Osteocyte (in vitro differentiated cells): Measurements from ENCODE around the gene PIP4K2C. TPM values are rescaled to one million over a fixed set of nuclear protein-coding genes. Genes with fewer than 3 reads are reported as not detected.

Experiments
- DNase-seq: peaks from one replicate; pipeline ENCODE4 v3.0.0; 2021; ENCODE audit warnings: mixed read lengths; ENCODE audit not compliant: unreplicated experiment; ENCODE audit errors: extremely low spot score
- H3K27ac Mint-ChIP-seq: one replicate; pipeline ENCODE4 v1.8.0; 2021; ENCODE audit warnings: mild to moderate bottlenecking, mixed read lengths; ENCODE audit not compliant: unreplicated experiment
- H3K27me3 Mint-ChIP-seq: one replicate; pipeline ENCODE4 v1.8.0; 2021; ENCODE audit warnings: mixed read lengths; ENCODE audit not compliant: unreplicated experiment
- H3K36me3 Mint-ChIP-seq: one replicate; pipeline ENCODE4 v1.8.0; 2021; ENCODE audit warnings: mixed read lengths; ENCODE audit not compliant: unreplicated experiment
- H3K4me1 Mint-ChIP-seq: one replicate; pipeline ENCODE4 v1.8.0; 2021; ENCODE audit warnings: mixed read lengths; ENCODE audit not compliant: unreplicated experiment
- H3K4me3 Mint-ChIP-seq: one replicate; pipeline ENCODE4 v1.8.0; 2021; ENCODE audit warnings: mild to moderate bottlenecking, moderate library complexity, mixed read lengths; ENCODE audit not compliant: unreplicated experiment
- H3K9me3 Mint-ChIP-seq: one replicate; pipeline ENCODE4 v1.8.0; 2021; ENCODE audit warnings: mixed read lengths; ENCODE audit not compliant: unreplicated experiment
- CTCF ChIP-seq: fragments of 200-600 bp; sonication (generic); IDR thresholded peaks from 2 replicates; pipeline ENCODE4 v1.5.0; 2021; ENCODE audit warnings: antibody characterized with exemption, mild to moderate bottlenecking, moderate library complexity
- total RNA-seq: library from RNA; stranded (reverse); gene quantifications from 2 replicates; pipeline ENCODE4 v1.2.1, GENCODE V29; 2021

PIP4K2C gene
- total RNA-seq, 1 donor from 2014 or later, result 30.4 TPM

- H3K27me3 Mint-ChIP-seq, result peaks cover 16% of the 10 kb centered on the region
- no peak overlapping the region for H3K4me3 Mint-ChIP-seq
- no peak overlapping the region for H3K27ac Mint-ChIP-seq
- peak; percentile 79 for DNase-seq
- H3K9me3 Mint-ChIP-seq, result no peaks in the 10 kb centered on the region
- TF ChIP-seq CTCF, result no peak
- peaks cover 7% of the 10 kb centered on the region for H3K4me1 Mint-ChIP-seq
- peaks cover 2% of the 10 kb centered on the region for H3K36me3 Mint-ChIP-seq
Observed at GRCh38 chr12:57628280-57629191, 37.5 kb downstream of the PIP4K2C start.

GRCh38 chr12:57629897-57630471 is 39.0 kb downstream of the PIP4K2C start:
- Mint-ChIP-seq H3K9me3 (no peaks in the 10 kb centered on the region), H3K4me3 (no peak overlapping the region), H3K36me3 (peaks cover 2% of the 10 kb centered on the region), H3K27me3 (peaks cover 5% of the 10 kb centered on the region), H3K4me1 (peaks cover 8% of the 10 kb centered on the region), H3K27ac (no peak overlapping the region)
- no peak for TF ChIP-seq CTCF
- peak; percentile 62 for DNase-seq

GRCh38 chr12:57630891-57631433 is 40.0 kb downstream of the PIP4K2C start:
- no peak overlapping the region for H3K27ac Mint-ChIP-seq
- H3K4me3 Mint-ChIP-seq, result no peak overlapping the region
- H3K4me1 Mint-ChIP-seq, result peaks cover 8% of the 10 kb centered on the region
- no peak for TF ChIP-seq CTCF
- no peaks in the 10 kb centered on the region for H3K9me3 Mint-ChIP-seq
- H3K27me3 Mint-ChIP-seq, result peaks cover 5% of the 10 kb centered on the region
- peak; percentile 73 for DNase-seq
- H3K36me3 Mint-ChIP-seq, result peaks cover 2% of the 10 kb centered on the region

- H3K36me3 Mint-ChIP-seq, result peaks cover 2% of the 10 kb centered on the region
- peak overlapping the region; percentile 72 for H3K4me3 Mint-ChIP-seq
- H3K27ac Mint-ChIP-seq, result no peak overlapping the region
- TF ChIP-seq CTCF, result no peak
- no peaks in the 10 kb centered on the region for H3K9me3 Mint-ChIP-seq
- peaks cover 5% of the 10 kb centered on the region for H3K27me3 Mint-ChIP-seq
- peak; percentile 81 for DNase-seq
- peaks cover 8% of the 10 kb centered on the region for H3K4me1 Mint-ChIP-seq
Observed at GRCh38 chr12:57631566-57632072, 40.6 kb downstream of the PIP4K2C start.
